Activated CD4-positive, alpha-beta T cell treated with anti-CD3 and anti-CD28 coated beads, Interleukin-2, amount 50 U/mL, for 1 hour (primary cell): ENCODE results near the gene TMEM170A.
"Not testable (repeated sequence)": the region's sequence is repeated elsewhere in the genome, so short reads cannot be mapped to it uniquely, and the experiment has no call there.

Source experiments
- DNase-seq: peaks from one replicate; pipeline ENCODE4 v3.0.0-alpha.2; 2020

TMEM170A gene

DNA sequence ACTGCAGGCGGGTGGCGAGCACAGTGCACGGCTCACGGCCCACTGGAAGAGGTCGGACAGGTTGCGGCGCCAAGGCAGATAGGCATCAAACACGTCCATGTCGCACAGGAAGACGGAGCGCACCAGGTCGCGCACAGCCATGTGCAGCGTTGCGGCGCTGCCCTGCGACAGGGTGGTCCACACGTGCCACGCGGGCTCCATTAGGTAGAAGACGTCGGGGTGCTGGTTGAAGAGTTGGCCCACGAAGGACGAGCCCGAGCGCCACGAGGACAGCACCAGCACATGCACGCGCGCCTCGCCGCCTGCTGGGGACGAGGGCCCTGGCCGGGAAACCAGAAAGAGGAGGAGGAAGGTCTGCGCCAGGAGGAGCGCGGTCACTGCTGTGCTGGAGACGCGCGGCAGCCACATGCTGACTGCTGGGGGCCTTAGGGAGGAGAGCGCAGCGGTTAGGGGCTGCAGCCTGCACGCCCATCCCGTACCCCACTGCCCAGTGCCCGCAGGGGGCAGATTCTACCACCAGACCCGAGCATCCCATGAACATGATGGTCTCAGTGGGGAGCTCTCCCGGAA lies 15.0 kb upstream of the TMEM170A start:
- DNase-seq = no peak

DNA sequence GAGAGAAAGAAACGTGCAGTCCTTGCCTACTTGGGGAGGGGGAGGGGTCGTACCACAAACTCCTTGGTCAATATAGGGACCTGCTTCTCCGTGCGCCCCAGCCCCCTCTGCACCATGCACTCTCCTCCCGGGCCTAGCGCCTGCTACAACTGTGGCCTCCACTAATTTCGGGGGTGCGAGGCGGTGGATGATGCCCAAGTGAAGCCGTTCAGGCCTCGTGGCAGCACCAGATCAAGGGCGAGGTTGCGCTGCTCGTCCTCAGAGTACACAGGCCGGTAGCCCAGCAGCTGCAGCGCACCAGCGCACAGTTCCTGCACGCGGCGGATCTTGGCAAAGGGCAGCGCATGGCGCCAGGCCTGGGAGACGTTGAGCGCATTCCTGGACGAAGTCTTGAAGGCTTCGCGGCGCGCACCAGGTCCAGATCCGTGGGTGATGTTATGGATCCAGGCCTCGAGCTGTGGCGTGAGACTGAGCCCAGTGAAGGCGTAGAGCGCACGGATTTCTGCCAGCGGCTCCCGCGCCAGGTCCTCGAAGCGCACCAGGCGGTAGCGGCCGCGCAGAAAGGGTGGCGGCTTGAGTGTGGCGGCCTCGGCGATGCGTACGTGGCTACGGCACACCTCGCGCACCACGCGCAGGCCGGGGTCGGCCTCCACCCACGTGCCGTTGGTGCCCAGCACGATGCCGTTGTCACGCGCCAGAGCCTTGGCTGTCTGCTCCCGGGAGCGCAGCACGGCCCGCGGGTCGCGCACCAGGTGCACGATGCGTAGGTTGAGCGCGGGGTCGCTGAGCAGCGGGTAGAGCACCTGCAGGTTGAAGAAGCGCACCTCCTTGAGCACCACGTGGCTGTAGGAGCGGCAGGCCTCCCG lies 14.2 kb upstream of the TMEM170A start:
- no peak for DNase-seq

DNA sequence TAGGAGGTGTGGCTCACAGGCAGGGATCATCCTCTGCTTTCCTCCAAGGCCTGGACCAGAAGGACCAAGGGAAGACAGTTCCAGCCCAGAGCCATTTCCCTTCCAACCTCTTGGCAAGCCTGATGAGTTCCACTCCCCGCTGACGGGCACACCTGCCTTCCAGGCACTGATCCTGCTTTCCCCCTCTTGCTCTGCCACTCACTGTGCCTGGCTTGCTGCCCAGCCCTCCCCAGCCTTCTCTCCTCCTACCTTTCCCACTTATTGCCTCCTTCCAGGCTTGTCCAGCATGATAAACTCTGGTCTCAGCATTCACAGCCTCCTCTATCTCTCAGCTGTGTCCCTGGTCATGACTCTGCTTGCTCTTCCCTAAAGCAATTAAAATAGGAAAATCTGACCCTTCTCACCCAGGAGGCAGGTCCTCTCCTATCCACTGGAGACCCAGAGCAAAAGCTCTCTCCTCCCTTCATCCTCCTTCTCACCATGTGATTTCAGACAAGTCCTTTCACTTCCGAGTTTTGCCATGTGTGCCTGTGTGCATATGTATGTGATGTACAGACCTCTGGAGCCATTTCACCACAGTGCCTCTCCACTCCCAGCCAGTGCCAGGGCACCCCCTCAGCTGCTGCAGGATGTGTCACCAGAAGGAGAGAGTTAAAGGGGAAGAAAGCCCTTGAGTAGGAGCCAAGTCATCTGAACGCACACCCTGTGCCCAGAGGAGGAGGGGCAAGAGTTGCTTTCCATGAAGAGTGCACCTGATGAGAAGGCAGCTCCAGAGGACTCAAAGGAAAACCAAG lies 13.4 kb upstream of the TMEM170A start:
- no peak for DNase-seq

DNA sequence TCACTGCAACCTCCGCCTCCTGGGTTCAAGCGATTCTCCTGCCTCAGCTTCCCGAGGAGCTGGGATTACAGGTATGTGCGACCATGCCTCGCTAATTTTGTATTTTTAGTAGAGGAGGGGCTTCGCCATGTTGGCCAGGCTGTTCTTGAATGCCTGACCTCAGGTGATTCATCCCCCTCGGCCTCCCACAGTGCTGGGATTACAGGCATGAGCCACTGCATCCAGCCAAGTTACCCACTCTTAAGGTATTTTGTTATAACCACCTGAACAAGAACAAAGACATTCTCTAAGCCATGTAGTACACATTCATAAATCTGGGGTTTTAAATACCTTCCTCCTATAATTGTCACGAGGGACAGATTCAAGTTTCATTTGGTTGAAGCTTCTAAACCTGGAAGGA lies 12.3 kb upstream of the TMEM170A start:
- no peak for DNase-seq

DNA sequence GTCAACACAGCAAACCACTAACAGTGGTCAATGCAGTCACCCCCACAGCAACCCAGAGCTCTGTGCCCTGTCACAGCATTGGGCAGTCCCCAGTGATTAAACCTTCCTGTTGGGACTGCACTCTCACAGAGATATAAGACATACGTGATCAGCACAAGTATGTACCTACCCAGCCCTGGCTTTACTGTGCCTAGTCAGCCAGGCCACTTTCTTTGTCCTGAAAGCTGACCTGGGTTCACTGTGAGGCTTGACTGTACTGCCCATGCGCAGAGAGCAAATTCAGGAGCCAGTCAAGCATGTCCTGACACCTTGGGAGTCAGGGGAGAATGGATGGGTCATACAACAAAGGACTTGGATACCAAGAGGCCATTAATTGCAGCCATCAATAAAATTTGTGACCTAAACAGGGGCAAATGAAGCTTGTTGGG lies 10.9 kb upstream of the TMEM170A start:
- DNase-seq = no peak

DNA sequence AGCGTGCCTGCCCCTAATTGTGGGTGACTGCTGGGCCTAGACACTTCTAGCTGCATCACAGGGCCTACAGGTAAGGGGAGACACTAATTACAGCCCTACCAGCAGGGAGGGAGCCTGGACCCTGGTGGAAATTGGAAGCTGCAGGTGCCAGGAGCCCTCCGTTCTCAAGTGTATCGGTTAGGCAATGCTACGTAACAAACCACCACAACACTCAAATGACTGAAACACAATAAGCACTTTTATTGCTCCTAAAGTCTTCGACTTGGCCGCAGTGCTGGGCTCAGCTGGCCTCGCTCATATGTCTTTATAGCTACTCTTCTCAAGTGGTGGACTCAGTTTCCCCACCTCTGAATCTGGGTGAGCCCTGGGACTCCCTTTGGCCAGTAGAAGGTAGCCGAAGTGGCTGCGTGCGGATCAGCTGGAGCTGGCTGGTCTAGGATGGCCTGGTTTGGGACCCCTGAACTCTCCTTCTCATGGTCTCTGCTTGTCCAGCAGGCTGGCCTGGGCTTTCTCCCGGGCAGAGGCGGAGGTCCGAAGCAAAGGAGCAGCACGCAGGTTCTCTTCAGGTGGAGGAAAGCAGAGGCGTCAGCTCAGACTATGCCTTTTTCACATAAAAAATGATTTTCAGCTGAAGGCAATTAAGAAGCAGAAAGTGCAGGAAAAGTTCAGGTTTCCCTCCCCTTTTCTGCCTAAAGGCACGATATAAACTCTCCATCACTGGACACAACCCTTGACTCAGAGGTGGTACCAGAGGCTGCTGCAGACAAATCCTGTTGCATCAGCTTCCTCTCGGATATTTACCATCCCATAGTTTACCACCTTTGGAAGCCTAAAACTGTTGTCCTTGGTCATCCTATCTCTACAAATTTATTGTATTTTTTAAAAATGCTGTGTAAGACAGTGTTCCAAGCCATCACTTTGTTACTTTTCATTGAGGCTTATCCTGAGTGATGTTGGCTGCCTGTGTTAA lies 8.7 kb upstream of the TMEM170A start:
- DNase-seq = no peak

DNA sequence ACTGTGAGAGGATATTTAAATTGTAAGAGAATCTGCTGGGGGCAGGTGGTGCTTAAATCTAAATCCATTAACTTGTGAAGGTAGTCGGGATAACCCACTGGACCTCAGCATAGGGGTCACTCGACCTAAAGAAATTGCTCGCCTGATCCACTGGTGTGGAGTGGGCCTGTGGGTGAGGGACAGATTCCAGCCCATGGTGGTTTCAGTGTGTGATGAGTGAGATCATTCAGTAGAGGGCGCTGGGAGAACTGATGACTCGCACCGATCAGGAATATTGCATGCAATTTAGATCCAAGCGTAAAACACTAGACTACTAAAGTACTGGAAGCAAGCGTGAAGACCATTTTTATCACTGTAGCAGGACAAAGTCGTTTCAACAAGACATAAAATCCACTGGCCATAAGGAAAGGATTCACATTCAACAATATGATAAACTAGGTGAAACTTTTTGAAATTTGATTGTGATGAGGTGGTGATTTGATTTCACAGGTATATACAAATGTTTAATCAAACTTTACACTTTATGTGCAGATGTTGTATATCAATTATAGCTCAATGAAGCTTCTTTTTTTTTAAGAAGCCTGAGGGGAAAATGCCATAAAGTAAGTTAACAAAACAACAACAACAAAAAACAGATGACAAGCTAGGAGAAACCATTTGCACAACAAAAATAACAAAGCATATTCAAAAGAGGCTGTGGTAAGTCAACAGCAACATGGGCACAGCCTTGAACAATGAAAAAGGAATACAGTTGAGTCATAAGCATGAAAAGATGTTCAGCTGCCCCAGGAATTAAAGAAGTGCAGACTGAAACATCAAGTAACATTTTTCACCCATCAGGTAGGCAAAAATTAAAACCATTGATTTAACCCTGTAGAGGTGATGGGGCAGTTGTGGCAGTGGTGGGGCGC lies 7.5 kb upstream of the TMEM170A start:
- DNase-seq = peak; percentile 14

DNA sequence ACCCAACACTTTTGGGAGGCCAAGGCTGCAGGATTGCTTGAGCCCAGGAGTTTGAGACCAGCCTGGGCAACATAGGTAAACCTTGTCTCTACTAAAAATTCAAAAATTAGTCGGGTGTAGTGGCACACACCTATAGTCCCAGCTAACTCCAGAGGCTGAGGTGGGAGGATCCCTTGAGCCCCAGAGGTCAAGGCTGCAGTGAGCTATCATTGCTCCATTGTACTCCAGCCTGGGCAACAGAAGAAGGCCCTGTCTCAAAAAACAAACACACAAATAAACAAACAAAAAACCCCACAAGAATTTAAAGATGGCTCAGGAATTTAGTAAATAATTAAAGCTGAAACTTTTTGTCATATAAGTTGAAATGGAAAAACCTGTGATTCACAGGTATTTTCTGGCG lies 2.3 kb upstream of the TMEM170A start:
- no peak for DNase-seq

DNA sequence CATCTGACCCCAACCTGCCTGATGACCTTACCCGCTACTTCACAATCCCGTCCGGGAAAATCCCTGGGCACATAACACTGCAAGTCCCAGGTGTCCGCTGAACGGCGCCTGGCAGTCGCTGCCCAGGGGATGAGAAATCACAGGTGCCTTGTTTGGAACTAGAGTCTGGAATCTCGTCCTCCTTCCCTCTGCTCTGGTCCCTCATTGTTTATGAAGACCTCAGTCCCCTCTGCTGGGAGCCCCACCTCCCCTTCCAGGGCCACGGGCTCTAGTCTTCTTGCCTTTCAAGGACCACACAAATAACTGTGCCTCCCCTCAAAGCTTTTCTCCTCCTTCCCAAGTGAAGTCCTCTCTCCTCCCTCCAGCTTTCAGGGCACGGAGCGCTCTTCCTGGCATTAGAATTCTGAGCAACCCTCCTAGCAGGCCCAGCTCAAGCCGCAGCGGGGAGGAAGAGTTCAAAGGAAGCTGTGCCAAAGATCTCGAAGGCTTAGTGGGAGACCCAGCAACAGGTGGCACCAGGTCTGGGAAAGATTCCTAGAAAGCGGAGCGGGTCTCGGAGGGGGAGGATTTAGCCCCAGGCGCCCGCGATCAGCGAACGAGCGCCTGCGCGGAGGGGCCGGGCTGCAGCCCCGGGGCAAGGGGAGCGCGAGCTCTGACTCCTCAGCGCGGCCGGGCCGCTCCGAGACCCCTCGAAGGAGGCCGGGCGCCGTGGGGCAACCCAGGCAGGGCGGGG lies 934 bp downstream of the TMEM170A start:
- peak; percentile 7 for DNase-seq

DNA sequence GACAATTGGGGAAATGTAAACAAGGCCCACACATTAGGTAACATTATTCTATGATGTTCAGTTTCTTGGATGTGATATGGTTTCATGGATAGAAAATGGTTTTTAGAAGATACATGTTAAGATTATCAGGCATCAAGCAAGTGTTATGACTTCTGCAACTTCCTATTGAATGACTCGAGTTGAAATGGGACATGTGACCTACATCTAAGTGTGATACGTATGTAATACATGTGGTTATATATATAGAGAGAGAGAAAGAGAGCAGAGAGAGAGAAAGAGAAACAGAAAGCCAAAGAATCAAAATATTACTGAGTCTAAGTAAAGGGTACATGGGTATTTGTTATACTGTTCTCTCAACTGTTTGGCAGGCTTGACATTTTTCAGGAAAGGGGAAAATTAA lies 1.7 kb downstream of the TMEM170A start:
- no peak for DNase-seq

DNA sequence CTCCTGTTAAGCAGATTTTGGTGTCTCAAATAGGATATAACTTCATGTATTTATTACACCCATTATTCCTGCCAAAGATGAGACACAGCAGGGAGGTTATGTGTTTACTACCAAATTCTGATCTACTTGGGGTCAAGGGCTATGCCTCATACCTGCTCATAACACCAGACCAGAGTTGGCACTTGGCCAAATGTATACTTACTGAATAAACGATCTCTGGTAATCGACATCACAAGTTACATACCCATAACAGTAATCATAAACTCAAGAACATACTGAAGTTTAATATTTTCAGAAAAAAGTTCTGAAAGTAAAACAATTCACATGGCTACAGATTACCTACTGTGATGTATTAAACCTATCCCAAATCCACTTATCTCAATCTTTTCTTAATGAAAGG lies 2.9 kb downstream of the TMEM170A start:
- DNase-seq = no peak

DNA sequence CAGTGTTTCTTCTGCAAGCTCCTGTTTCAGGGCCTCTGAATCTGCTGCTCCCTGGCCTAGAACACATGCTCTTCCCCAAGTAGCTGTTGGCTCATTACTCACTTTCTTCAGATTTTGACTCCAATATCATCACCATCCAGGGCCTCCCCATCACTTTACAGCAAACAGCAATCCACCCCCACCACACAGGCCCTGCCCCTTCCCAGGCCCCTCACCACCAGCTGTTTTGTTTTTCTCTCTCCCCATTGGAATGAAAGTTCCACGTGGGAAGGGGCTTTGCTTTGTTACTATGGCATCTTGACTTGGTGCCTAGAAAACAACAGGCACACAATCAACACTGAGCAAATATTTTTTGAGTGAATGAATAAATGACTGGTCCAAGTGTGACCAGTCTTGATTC lies 4.0 kb downstream of the TMEM170A start:
- no peak for DNase-seq

DNA sequence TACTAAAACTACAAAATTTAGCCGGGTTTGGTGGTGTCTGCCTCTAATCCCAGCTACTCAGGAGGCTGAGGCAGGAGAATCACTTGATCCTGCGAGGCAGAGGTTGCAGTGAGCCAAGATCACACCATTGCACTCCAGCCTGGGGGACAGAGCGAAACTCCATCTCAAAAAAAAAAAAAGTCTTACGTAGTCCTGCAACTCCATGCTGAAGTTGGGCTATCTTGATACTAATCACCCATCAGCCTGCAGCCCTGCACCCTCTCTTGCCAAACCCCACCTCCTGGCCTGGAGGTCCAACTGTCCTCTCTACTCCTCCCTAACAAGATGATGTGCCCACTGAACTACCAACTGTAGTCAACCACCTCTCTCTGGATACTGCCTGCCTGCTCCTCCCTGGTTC lies 4.8 kb downstream of the TMEM170A start:
- DNase-seq = no peak

DNA sequence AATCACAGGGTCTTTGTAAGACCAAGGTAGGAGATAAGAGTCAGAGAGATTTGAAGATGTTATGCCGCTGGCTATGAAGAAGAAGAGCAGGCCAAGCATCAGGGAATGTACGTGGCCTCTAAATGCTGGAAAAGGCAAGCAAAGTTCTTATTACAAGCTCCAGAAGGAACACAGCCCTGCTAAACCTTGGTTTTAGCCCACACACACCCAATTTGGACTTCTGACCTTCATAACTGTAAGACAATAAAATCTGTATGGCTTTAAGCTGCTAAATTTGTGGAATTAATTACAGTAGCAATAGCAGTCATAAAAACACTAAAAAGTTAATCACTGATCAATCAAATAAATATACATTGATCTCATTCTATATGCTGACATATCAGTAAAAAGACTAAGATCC lies 6.0 kb downstream of the TMEM170A start:
- no peak for DNase-seq

DNA sequence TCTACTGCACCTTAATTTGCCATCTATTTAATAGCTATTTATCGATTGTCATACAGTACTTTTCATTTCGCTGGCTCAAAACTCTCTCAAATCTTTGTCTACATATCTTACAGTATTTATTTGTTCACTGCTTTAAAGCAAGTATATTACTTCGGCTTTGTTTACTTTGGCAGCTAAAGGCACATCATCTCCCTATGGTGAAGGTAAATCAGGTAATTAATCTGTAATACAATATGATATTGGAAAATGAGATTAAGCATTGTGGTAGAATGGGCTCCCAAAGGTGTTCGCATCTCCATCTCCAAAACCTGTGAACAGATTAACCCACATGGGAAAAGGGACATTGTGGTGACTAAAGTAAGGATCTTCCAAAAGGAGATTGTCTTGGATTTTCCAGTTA lies 6.5 kb downstream of the TMEM170A start:
- DNase-seq = no peak

DNA sequence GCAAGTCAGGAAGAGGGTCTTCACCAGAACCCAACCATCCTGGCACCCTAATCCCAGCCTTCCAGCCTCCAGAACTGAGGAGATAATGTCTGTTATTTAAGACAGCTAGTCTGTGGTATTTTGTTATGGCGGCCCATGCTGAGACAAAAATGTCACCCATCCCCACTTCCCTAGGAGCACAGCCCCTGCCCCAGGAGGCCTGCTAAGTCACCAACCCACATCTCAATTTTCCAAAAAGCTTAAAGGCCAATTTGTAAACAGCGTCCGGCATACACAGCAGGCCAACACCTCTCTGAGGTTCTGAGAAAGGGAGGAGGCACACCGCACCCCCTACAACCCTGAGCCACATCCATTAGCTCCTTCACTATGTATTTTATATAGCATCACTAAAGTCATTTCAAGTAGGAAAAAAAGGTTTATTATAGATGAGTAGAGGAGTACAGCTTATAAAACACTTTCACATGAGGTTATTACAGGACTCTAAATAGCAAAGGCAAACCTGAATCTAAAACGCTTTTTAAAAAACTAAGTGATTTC lies 6.9 kb downstream of the TMEM170A start:
- DNase-seq = no peak

DNA sequence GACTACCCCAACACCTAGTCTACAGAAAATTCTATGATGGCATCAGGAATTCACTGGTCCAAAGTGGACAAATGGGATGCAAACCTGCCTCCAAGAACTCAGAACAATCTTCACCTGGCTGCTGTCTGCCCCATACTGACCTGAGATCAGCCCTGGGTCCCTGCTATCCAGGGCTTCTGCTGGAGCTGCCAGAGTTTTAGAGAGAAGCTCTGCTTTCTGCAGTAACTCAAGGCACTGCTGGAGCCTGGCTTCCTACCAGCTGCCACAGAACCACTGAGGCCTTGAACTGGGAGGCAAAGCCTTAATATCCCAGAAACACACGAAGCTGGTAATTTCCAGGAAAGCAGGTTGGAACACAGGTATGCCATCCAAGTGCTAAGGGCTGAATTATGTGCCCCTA lies 7.5 kb downstream of the TMEM170A start:
- DNase-seq = no peak

DNA sequence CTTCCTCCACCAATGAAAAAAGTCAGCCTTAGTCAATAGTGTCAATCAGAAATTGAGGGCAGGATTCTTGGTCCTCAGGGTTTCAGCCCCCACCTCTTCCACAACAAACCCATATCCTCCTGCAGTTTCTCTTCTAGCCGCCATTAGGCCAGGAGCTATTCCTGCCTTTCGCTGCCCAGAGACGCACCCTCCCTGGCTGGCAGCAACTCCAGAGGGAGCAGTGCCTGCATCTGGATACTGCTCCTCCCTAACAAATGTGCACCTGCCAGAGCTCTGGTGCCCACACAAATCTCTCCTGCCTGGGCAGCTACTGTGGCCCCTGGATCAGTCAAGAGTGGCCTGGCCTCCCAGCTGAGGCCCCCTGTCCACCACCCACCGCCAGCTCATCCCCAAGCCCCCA lies 8.0 kb downstream of the TMEM170A start:
- not testable (repeated sequence) for DNase-seq

DNA sequence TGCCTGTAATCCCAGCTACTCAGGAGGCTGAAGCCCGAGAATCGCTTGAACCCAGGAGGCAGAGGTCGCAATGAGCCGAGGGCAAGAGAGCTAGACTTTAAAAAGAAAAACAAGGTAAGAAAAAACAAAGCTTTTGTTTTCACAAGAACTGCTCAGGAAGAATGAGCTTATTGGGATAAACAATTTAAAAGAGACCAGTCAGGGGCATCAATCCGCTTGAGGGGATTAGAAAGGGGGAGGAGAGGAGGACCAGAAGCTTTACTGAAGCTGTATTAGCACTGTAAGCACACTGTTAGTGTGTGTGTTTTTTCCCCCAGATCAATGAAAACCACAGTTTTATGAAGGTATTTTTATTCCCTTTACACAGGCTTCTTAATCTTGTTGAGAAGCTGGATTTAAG lies 8.8 kb downstream of the TMEM170A start:
- no peak for DNase-seq

DNA sequence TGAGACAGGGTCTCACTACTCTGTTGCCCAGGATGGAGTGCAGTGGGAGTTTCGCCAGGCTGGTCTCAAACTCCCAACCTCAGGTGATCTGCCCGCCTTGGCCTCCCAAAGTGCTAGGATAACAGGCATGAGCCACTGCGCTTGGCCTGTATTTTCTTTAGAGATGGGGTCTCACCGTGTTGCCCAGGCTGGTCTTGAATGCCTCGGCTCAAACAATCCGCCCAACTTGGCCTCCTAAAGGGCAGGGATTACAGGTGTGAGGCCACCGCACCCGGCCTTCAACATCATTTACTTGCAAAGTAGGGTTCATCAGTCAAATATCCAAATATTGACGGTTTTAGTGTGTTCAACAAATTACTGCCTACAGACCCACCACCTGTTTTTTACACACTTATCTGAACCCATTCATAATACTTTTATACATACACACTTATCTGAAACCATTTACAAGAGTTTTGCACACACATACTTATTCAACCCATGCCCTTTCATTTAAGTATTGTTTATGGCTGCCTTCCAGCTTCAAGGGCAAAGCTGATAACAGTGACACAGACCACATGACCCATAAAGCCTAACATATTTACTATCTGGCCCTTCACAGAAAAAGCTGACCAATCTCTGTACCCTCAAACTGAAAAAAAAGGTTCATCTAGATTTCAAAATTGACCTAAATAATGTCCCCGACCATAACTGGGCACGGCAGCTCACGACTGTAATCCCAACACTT lies 11.9 kb downstream of the TMEM170A start:
- DNase-seq = no peak
